WTC11 (cell line): ENCODE data around the gene ZNF213. TPM values are rescaled to one million over a fixed set of nuclear protein-coding genes. Genes with fewer than 3 reads are reported as not detected.
A peak's percentile ranks its signal among the peaks of the same experiment; 100 is the strongest.

Source experiments
- ATAC-seq: fragments of 200-7000 bp; cut with Tn5 transposase; 2 replicates; pipeline ENCODE4 v1.10.0; 2021; ENCODE audit warnings: mild to moderate bottlenecking, moderate library complexity
- CTCF ChIA-PET: fragments of 300-600 bp; sonication (Branson Sonifier 250); formaldehyde crosslinking; loops from one replicate; lab custom pipeline; 2021; ENCODE audit warnings: antibody characterized with exemption; lab: Charles Lee
- POLR2A ChIA-PET: fragments of 350-600 bp; sonication (Branson Sonifier 250); formaldehyde crosslinking; loops from one replicate; lab custom pipeline; 2021; ENCODE audit warnings: antibody characterized with exemption; lab: Charles Lee
- DNase-seq: peaks from one replicate; pipeline ENCODE4 v3.0.0; 2021; ENCODE audit warnings: low spot score
- H3K27ac Mint-ChIP-seq: 2 replicates; pipeline ENCODE4 v1.8.0; 2021; ENCODE audit warnings: mixed read lengths
- H3K27me3 Mint-ChIP-seq: 2 replicates; pipeline ENCODE4 v1.8.0; 2021; ENCODE audit warnings: low read depth, mild to moderate bottlenecking, moderate library complexity, mixed read lengths
- H3K36me3 Mint-ChIP-seq: 2 replicates; pipeline ENCODE4 v1.8.0; 2021; ENCODE audit warnings: mixed read lengths
- H3K4me1 Mint-ChIP-seq: 2 replicates; pipeline ENCODE4 v1.8.0; 2022; ENCODE audit warnings: mixed read lengths
- H3K4me3 Mint-ChIP-seq: 2 replicates; pipeline ENCODE4 v1.8.0; 2021; ENCODE audit warnings: mild to moderate bottlenecking, moderate library complexity, mixed read lengths
- H3K9me3 Mint-ChIP-seq: 2 replicates; pipeline ENCODE4 v1.8.0; 2021; ENCODE audit warnings: mixed read lengths
- ATF1 ChIP-seq: sonication (generic); formaldehyde crosslinking; IDR thresholded peaks from 2 replicates; pipeline ENCODE4 v1.8.1; 2023; ENCODE audit warnings: mild to moderate bottlenecking, moderate library complexity, missing genetic modification reagents
- EMX1 ChIP-seq: fragments of 250-450 bp; sonication (Bioruptor Pico); IDR thresholded peaks from 2 replicates; pipeline ENCODE4 v1.8.0; 2021; ENCODE audit warnings: mild to moderate bottlenecking
- FOXP1 ChIP-seq: sonication (generic); formaldehyde crosslinking; IDR thresholded peaks from 2 replicates; pipeline ENCODE4 v1.8.0; 2022; ENCODE audit warnings: missing genetic modification reagents, mild to moderate bottlenecking, moderate library complexity, borderline replicate concordance
- GTF2I ChIP-seq: fragments of 250-450 bp; sonication (Bioruptor Pico); conservative IDR thresholded peaks from 2 replicates; pipeline ENCODE4 v1.4.0; 2021; ENCODE audit warnings: mild to moderate bottlenecking
- JAZF1 ChIP-seq: fragments of 250-450 bp; sonication (Bioruptor Pico); IDR thresholded peaks from 2 replicates; pipeline ENCODE4 v1.9.0; 2021; ENCODE audit warnings: moderate library complexity, mild to moderate bottlenecking, inconsistent platforms
- PREB ChIP-seq: sonication (generic); formaldehyde crosslinking; IDR thresholded peaks from 2 replicates; pipeline ENCODE4 v1.8.1; 2022; ENCODE audit warnings: mild to moderate bottlenecking, missing genetic modification reagents, moderate library complexity, borderline replicate concordance
- RORB ChIP-seq: fragments of 250-450 bp; sonication (Bioruptor Pico); IDR thresholded peaks from 2 replicates; pipeline ENCODE4 v1.9.0; 2021; ENCODE audit warnings: mild to moderate bottlenecking
- USF2 ChIP-seq: sonication (generic); formaldehyde crosslinking; IDR thresholded peaks from 2 replicates; pipeline ENCODE4 v1.8.1; 2023; ENCODE audit warnings: mild to moderate bottlenecking, missing genetic modification reagents, moderate library complexity
- ZNF121 ChIP-seq: sonication (generic); formaldehyde crosslinking; IDR thresholded peaks from 2 replicates; pipeline ENCODE4 v1.8.0; 2023; ENCODE audit warnings: missing genetic modification reagents
- ZNF281 ChIP-seq: sonication (generic); formaldehyde crosslinking; IDR thresholded peaks from 2 replicates; pipeline ENCODE4 v1.8.0; 2023; ENCODE audit warnings: mild to moderate bottlenecking, missing genetic modification reagents
- ZNF671 ChIP-seq: fragments of 250-450 bp; sonication (Bioruptor Pico); IDR thresholded peaks from 2 replicates; pipeline ENCODE4 v1.8.0; 2021; ENCODE audit warnings: mild to moderate bottlenecking
- total RNA-seq: library from RNA; stranded (reverse); gene quantifications from 3 replicates; pipeline ENCODE4 v1.2.3, GENCODE V29; 2021
- TF ChIP-seq, protein P1 (sequence below): sonication (generic); formaldehyde crosslinking; IDR thresholded peaks from 2 replicates; pipeline ENCODE4 v1.8.0; 2022; ENCODE audit warnings: mild to moderate bottlenecking, missing genetic modification reagents
- TF ChIP-seq, protein P2 (sequence below): fragments of 200-600 bp; IDR thresholded peaks from 2 replicates; pipeline ENCODE4 v1.8.0; 2022; ENCODE audit warnings: antibody characterized with exemption

The ZNF213 gene
- total RNA-seq, 1 experiment from 2014 or later, result 11.6 TPM

- TF ChIP-seq, protein P1, sequence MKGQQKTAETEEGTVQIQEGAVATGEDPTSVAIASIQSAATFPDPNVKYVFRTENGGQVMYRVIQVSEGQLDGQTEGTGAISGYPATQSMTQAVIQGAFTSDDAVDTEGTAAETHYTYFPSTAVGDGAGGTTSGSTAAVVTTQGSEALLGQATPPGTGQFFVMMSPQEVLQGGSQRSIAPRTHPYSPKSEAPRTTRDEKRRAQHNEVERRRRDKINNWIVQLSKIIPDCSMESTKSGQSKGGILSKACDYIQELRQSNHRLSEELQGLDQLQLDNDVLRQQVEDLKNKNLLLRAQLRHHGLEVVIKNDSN (CRISPR knock-in tag), result peak; percentile 50; the same call in 1 of the 2 replicates
- TF ChIP-seq, protein P2, sequence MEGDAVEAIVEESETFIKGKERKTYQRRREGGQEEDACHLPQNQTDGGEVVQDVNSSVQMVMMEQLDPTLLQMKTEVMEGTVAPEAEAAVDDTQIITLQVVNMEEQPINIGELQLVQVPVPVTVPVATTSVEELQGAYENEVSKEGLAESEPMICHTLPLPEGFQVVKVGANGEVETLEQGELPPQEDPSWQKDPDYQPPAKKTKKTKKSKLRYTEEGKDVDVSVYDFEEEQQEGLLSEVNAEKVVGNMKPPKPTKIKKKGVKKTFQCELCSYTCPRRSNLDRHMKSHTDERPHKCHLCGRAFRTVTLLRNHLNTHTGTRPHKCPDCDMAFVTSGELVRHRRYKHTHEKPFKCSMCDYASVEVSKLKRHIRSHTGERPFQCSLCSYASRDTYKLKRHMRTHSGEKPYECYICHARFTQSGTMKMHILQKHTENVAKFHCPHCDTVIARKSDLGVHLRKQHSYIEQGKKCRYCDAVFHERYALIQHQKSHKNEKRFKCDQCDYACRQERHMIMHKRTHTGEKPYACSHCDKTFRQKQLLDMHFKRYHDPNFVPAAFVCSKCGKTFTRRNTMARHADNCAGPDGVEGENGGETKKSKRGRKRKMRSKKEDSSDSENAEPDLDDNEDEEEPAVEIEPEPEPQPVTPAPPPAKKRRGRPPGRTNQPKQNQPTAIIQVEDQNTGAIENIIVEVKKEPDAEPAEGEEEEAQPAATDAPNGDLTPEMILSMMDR, result peak; percentile 14; the same call in 1 of the 2 replicates
Observed at GRCh38 chr16:3152277-3152990, 17.6 kb downstream of the ZNF213 start (continued).

- H3K9me3 Mint-ChIP-seq, result no peaks in the 10 kb centered on the region
- no peak for TF ChIP-seq FOXP1 (CRISPR knock-in tag)
- no peak for TF ChIP-seq ATF1 (CRISPR knock-in tag)
- TF ChIP-seq PREB (CRISPR knock-in tag), result no peak
- TF ChIP-seq JAZF1 (CRISPR knock-in tag), result no peak
- no peak for TF ChIP-seq EMX1 (CRISPR knock-in tag)
- peak; percentile 69; the same call in 1 of the 2 replicates for TF ChIP-seq RORB (CRISPR knock-in tag)
- TF ChIP-seq ZNF671 (CRISPR knock-in tag), result 0 out of 2 replicates have a peak, but pooled peaks have one; percentile 77
- TF ChIP-seq GTF2I (CRISPR knock-in tag), result peak; percentile 27; the same call in 1 of the 2 replicates
- TF ChIP-seq, all 79 proteins: peak for 3
- peak; percentile 21 for ATAC-seq
- no peak overlapping the region for H3K27ac Mint-ChIP-seq
- peak overlapping the region; percentile 93 for H3K4me3 Mint-ChIP-seq
- DNase-seq, result no peak
- H3K4me1 Mint-ChIP-seq, result peaks cover 10% of the 10 kb centered on the region
- POLR2A ChIA-PET, result interaction anchor here (0.6 to 5.9 kb wide), 2 partner anchors 19 to 1698 kb away, joined by 4 to 46 read pairs; no protein-coding TSS in a partner anchor
- CTCF ChIA-PET, result interaction anchor here (0.7 to 4.7 kb wide), 16 partner anchors 8 to 291 kb away, joined by 3 to 75 read pairs (median 8); partner anchors contain the start of genes NAA60, OR1F1, ZNF213 and ZNF597
- H3K27me3 Mint-ChIP-seq, result peaks cover 48% of the 10 kb centered on the region
- H3K36me3 Mint-ChIP-seq, result no peaks in the 10 kb centered on the region
Observed at GRCh38 chr16:3152991-3153368, 18.2 kb downstream of the ZNF213 start.

DNA sequence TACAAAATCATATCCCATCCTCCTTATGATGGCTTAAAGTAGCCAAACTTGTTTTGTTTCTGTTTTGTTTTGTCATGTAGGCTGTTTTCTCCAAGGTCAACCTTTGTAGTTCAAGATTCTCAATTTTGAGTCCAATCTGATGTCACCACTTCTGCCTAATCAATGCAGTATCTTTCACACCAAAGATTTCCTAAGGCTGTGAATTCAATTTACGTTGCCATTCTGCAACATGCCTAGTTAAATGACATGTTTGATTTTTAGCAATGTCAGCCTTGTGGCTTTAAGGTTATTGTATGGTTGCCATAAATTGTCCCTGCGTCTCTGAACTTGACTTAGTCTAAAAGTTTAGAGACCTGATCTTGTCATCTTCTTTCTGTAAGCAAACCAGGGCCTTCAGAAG lies 20.4 kb downstream of the ZNF213 start:
- ATAC-seq (no peak), DNase-seq (no peak)
- Mint-ChIP-seq H3K36me3 (no peaks in the 10 kb centered on the region), H3K4me1 (peaks cover 3% of the 10 kb centered on the region; the same call in 1 of the 2 replicates), H3K27ac (no peak overlapping the region), H3K27me3 (peaks cover 39% of the 10 kb centered on the region), H3K4me3 (no peak overlapping the region), H3K9me3 (no peaks in the 10 kb centered on the region)
- ChIA-PET CTCF (no interaction called here), POLR2A (no interaction called here)
- no peak for TF ChIP-seq USF2 (CRISPR knock-in tag)

DNA sequence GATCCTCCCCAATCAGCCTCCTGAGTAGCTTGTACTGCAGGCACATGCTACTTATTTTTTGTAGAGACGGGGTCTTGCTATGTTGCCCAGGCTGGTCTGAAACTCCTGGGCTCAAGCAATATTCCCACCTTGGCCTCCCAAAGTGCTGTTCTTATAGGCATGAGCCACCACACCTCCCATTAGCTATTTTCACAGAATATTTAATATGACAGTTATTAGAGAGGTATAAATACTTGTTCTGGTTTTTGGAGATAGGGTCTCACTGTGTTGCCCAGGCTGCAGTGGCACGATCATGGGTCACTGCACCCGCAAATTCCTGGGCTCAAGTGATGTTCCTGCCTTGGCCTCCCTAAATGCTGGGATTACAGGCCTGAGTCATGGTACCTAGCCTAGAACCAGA lies 21.1 kb downstream of the ZNF213 start:
- TF ChIP-seq ZNF281, result no peak
- no peak for TF ChIP-seq GTF2I (CRISPR knock-in tag)
- peak; percentile 94 for TF ChIP-seq ZNF121 (CRISPR knock-in tag)
- ChIA-PET CTCF (no interaction called here), POLR2A (no interaction called here)
- Mint-ChIP-seq H3K9me3 (no peaks in the 10 kb centered on the region), H3K36me3 (no peaks in the 10 kb centered on the region), H3K4me1 (peaks cover 3% of the 10 kb centered on the region), H3K27me3 (peaks cover 35% of the 10 kb centered on the region), H3K4me3 (no peak overlapping the region), H3K27ac (no peak overlapping the region)
- ATAC-seq, result no peak
- DNase-seq, result no peak
